ENCODE results near the gene ZNF587B.

GRCh38 chr19:57813919-57814504 lies 16.1 kb upstream of the ZNF587B start:
- TF ChIP-seq CTCF (conservative IDR thresholded peaks at IDR 0.05; ENCODE audit: low read depth, low read length) (no peak), EZH2 (IDR thresholded peaks at IDR 0.05; ENCODE audit: borderline replicate concordance, low read depth, low read length, poor library complexity, severe bottlenecking) (no peak)

All from A673 (cell line).